Spleen (tissue), 7 donors: ENCODE measurements around the gene TENT5C.

Experiments used
- POLR2AphosphoS5 ChIP-seq, 3 donors: sonication (generic); formaldehyde crosslinking; IDR thresholded peaks; one replicate each; pipeline ENCODE4 v1.5.1; 2017; ENCODE audit warnings: antibody characterized with exemption in 3 of 3
- TF ChIP-seq, protein P1 (sequence below), 11 experiments: fragments of 200-600 bp in 7 of 11; fragments of 450-650 bp in 4 of 11; sonication (generic) in 4 of 11; IDR thresholded peaks in 8 of 11; conservative IDR thresholded peaks in 3 of 11; 1 replicate in 7 of 11; 2 replicates in 4 of 11; pipeline versions ENCODE4 v1.4.0 to v1.8.0; 2016 to 2021; ENCODE audit warnings: antibody characterized with exemption in 11 of 11, inconsistent platforms in 4 of 11, mild to moderate bottlenecking in 1 of 11
- donor health status: DM: no; HTN: no; CAD: no; lungs with moderate emphysema.
- donor health status: DM: no; HTN: no; CAD: no.
- donor health status: DM: no; HTN: no; CAD: no.

DNA sequence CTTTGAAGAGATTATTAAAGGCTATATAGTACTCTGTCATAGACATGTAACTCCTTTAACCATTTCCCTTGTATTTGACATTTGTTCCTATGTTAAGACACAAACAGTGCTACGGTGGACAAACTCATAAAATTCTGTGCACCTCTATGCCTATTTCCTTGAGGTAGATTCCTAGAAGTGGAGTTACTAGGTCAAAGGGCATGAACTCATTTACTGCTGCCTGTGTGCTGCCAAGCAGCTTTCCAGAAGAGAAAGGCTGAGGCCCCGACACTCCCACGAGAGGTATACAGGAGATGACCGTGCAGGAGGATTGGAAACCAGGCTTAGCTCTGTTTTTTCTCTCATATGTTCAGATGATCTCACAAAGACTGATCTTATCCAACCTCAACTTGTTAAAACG lies 34.4 kb upstream of the TENT5C start:
- no peak for TF ChIP-seq POLR2AphosphoS5 (IDR thresholded peaks at IDR 0.05)
- TF ChIP-seq, protein P1, sequence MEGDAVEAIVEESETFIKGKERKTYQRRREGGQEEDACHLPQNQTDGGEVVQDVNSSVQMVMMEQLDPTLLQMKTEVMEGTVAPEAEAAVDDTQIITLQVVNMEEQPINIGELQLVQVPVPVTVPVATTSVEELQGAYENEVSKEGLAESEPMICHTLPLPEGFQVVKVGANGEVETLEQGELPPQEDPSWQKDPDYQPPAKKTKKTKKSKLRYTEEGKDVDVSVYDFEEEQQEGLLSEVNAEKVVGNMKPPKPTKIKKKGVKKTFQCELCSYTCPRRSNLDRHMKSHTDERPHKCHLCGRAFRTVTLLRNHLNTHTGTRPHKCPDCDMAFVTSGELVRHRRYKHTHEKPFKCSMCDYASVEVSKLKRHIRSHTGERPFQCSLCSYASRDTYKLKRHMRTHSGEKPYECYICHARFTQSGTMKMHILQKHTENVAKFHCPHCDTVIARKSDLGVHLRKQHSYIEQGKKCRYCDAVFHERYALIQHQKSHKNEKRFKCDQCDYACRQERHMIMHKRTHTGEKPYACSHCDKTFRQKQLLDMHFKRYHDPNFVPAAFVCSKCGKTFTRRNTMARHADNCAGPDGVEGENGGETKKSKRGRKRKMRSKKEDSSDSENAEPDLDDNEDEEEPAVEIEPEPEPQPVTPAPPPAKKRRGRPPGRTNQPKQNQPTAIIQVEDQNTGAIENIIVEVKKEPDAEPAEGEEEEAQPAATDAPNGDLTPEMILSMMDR (IDR thresholded peaks at IDR 0.05 in 8 of 11, conservative IDR thresholded peaks at IDR 0.05 in 3 of 11), result no peak
